ENCODE results near the gene TUBB8B.
"Not testable (repeated sequence)": the region's sequence is repeated elsewhere in the genome, so short reads cannot be mapped to it uniquely, and the experiment has no call there.

Gene TUBB8B

GRCh38 chr18:11383-12274 is 37.8 kb downstream of the TUBB8B start:
- not testable (repeated sequence) for DNase-seq

DNA sequence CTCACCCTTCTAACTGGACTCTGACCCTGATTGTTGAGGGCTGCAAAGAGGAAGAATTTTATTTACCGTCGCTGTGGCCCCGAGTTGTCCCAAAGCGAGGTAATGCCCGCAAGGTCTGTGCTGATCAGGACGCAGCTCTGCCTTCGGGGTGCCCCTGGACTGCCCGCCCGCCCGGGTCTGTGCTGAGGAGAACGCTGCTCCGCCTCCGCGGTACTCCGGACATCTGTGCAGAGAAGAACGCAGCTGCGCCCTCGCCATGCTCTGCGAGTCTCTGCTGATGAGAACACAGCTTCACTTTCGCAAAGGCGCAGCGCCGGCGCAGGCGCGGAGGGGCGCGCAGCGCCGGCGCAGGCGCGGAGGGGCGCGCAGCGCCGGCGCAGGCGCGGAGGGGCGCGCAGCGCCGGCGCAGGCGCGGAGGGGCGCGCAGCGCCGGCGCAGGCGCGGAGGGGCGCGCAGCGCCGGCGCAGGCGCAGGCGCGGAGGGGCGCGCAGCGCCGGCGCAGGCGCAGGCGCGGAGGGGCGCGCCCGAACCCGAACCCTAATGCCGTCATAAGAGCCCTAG is 38.7 kb downstream of the TUBB8B start:
- not testable (repeated sequence) for DNase-seq

GRCh38 chr18:9937-10336 is 39.5 kb downstream of the TUBB8B start:
- not testable (repeated sequence) for DNase-seq
